GM06990 (cell line): Measurements from ENCODE around the gene EWSR1.

Source experiments
- DNase-seq: peaks from one replicate; pipeline ENCODE4 v3.0.0-alpha.2; 2011; ENCODE audit not compliant: insufficient read length; ENCODE audit errors: extremely low read depth
- H3K27me3 ChIP-seq: replicated peaks from 2 replicates; pipeline ENCODE4 v1.6.0; 2011; ENCODE audit warnings: low read length; ENCODE audit not compliant: control insufficient read depth, insufficient read depth
- H3K36me3 ChIP-seq: 2 replicates; pipeline ENCODE4 v1.5.1; 2011; ENCODE audit warnings: low read length; ENCODE audit not compliant: control insufficient read depth, insufficient read depth
- H3K4me3 ChIP-seq: replicated peaks from 2 replicates; pipeline ENCODE4 v1.5.1; 2011; ENCODE audit warnings: low read depth, mild to moderate bottlenecking, control low read depth, low read length
- TF ChIP-seq, protein P1 (sequence below): IDR thresholded peaks from 2 replicates; pipeline ENCODE4 v1.5.1; 2011; ENCODE audit warnings: low read length, control low read depth, mild to moderate bottlenecking, inconsistent platforms; ENCODE audit not compliant: insufficient read depth, poor library complexity, severe bottlenecking

Gene EWSR1

DNA sequence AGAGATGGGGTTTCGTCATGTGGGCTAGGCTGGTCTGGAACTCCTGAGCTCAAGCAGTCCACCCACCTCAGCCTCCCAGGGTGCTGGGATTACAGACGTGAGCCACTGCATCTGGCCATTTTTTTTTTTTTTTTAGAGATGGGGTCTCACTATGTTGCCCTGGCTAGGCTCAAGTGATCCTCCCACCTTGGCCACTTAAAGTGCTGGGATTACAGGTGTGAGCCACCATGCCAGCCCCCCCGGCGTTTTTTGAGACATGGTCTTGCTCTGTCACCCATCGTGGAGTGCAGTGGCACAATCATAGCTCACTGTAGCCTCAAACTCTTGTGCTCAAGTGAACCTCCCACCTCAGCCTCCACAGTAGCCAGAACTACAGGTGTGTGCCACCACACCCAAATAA, 16.8 kb upstream of the EWSR1 start:
- DNase-seq = no peak
- H3K4me3 ChIP-seq = no peak overlapping the region
- TF ChIP-seq, protein P1, sequence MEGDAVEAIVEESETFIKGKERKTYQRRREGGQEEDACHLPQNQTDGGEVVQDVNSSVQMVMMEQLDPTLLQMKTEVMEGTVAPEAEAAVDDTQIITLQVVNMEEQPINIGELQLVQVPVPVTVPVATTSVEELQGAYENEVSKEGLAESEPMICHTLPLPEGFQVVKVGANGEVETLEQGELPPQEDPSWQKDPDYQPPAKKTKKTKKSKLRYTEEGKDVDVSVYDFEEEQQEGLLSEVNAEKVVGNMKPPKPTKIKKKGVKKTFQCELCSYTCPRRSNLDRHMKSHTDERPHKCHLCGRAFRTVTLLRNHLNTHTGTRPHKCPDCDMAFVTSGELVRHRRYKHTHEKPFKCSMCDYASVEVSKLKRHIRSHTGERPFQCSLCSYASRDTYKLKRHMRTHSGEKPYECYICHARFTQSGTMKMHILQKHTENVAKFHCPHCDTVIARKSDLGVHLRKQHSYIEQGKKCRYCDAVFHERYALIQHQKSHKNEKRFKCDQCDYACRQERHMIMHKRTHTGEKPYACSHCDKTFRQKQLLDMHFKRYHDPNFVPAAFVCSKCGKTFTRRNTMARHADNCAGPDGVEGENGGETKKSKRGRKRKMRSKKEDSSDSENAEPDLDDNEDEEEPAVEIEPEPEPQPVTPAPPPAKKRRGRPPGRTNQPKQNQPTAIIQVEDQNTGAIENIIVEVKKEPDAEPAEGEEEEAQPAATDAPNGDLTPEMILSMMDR = no peak
- no peaks in the 10 kb centered on the region for H3K36me3 ChIP-seq
- H3K27me3 ChIP-seq = no peaks in the 10 kb centered on the region

DNA sequence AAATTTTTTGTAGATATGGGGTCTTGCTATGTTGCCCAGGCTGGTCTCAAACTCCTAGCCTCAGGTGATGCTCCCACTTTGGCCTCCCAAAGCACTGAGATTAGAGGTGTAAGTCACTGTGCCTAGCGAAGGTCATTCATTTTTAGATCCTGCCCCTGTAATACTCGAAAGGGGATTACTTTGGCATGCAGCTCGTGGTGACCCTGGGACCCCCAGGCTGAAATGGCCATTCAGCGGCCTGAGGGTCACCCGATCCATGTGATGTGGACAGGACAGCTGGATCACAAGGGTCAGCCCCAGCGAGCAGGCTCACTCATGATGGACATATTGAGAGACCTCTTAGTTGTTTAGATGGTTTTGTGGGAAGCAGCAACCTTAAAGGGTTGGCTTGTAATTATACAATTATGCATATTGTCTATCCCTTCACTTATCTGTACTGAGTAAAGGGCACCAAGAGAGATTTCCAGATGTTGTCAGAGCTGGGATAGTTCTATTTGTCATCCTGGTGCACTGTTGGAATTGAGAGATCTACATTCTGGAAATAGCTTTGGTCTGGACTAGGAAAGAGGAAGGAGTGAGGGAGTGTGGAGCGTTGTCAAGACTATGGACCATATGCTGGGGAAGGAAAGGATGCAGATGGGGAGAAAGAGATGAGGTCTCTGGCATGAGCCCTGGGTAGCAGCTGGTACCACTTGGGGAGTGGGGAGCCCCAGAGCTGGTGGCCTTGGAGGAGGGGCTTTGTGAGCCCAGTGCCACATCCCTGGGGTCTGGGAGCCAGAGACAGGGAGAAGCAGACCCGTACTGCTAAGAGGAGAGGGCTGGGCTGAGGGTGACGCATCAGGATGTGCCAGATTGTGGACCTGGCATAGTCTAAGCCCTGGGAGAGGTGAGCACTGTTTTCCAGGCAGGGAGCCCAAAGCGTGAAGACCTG, 15.8 kb upstream of the EWSR1 start:
- H3K27me3 ChIP-seq = no peaks in the 10 kb centered on the region
- no peaks in the 10 kb centered on the region for H3K36me3 ChIP-seq
- TF ChIP-seq, protein P1 = no peak
- DNase-seq = no peak
- no peak overlapping the region for H3K4me3 ChIP-seq

DNA sequence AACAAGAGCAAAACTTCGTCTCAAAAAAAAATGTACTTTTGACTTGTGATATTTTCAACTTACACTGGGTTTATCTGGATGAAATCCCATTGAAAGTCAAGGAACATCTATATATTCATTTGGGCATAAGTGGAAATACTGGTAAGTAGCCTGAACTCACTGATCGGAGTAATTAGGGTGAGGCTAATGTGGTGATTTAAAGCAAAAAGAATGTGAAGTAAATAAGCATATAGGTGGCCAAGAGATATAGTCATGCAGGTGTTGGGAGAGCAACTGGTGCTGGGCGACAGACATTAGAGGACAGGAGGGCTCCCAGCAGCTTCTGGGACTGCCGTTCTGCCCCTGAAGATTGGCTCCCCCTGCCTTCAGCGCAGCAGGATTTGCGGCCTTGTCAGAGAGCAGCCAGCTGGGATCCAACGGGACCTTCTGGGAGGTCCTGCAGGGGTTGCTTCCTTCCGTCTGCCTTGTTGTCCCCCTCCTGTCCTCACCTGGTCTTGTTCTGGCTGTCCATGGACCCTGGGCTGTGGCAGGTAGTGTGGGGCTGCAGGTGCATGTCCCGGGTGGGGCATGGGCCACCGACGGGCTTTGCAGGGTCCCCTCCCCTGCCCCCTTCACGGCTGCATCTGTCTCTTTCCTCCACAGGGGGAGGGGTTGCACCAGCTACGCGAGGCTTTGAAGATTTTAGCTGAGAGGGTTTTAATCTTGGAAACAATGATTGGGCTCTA, 14.3 kb upstream of the EWSR1 start:
- no peaks in the 10 kb centered on the region for H3K36me3 ChIP-seq
- DNase-seq = no peak
- TF ChIP-seq, protein P1 = no peak

DNA sequence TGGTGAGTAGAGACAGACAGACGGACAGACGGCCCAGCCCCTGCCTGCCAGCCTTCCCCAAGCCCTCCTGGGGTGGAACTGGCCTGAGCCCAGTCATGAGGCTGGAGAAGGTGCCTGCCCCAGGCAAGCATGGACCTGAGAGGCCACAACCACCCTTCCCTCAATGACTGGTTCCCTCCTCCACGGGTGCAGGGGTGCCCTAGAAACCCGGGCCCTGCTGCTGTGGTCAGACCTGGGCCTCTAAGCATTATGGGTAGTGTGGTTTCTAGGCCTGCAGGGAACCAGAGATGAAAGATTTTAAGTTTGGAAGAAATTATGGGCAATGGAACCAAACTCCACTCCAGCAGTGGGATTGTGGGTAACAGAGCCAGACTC, 13.8 kb upstream of the EWSR1 start:
- no peak overlapping the region for H3K4me3 ChIP-seq
- TF ChIP-seq, protein P1 = no peak
- no peak for DNase-seq

More for the DNA sequence above, 14.3 kb upstream of the EWSR1 start:
- Histone ChIP-seq H3K4me3 (no peak overlapping the region), H3K27me3 (no peaks in the 10 kb centered on the region)

DNA sequence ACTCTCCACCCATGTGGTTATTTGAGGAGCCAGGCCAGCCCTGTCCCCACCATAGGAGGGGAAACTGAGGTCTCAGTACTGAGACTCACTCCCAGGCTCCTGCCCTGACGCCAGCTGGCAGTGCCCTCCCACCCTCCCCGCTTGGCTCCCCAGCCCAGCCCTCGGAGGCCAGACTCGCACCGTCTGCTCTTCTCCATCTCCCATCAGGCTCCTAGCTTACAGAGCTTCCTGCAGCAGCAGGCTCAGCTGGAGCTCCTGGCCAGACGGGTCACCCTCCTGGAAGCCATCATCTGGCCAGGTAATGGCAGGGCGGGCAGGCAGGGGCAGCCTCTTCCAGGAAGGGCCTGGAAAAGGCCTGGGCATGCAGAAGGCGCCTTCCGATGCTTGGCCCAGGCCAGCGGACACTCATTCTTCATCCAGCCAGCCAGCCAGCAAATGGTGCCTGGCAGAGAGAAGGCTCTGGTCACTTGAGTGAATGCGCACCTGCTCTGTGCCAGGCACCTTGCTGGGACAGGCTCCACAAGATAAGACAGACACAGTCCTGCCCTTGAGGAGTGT, 12.9 kb upstream of the EWSR1 start:
- DNase-seq = no peak
- TF ChIP-seq, protein P1 = no peak
- H3K27me3 ChIP-seq = no peaks in the 10 kb centered on the region
- no peak overlapping the region for H3K4me3 ChIP-seq
- H3K36me3 ChIP-seq = no peaks in the 10 kb centered on the region; the same call in 1 of the 2 replicates

More for the DNA sequence above, 13.8 kb upstream of the EWSR1 start:
- Histone ChIP-seq H3K27me3 (no peaks in the 10 kb centered on the region), H3K36me3 (no peaks in the 10 kb centered on the region; the same call in 1 of the 2 replicates)
